HCT116 (cell line): ENCODE measurements around the gene USF1.

Experiments
- CEBPB ChIP-seq: IDR thresholded peaks from 2 replicates; pipeline ENCODE4 v1.6.1; 2012; ENCODE audit warnings: low read depth
- EZH2phosphoT487 ChIP-seq: fragments of 200-600 bp; IDR thresholded peaks from 2 replicates; pipeline ENCODE4 v1.6.1; 2018; ENCODE audit warnings: antibody characterized with exemption, borderline replicate concordance
- POLR2A ChIP-seq: IDR thresholded peaks from 2 replicates; pipeline ENCODE4 v1.7.0; 2011; ENCODE audit warnings: borderline replicate concordance; ENCODE audit not compliant: insufficient read depth, insufficient read length; ENCODE audit errors: extremely low read depth
- POLR2AphosphoS5 ChIP-seq: IDR thresholded peaks from 2 replicates; pipeline ENCODE4 v1.6.1; 2011; ENCODE audit warnings: mild to moderate bottlenecking, low read depth, low read length, moderate library complexity
- SIN3A ChIP-seq: IDR thresholded peaks from 2 replicates; pipeline ENCODE4 v1.6.1; 2012; ENCODE audit warnings: low read depth
- TF ChIP-seq, protein P1 (sequence below), 3 experiments: fragments of 200-600 bp in 1 of 3; sonication (generic) in 1 of 3; IDR thresholded peaks in 2 of 3; conservative IDR thresholded peaks in 1 of 3; 2 replicates each; pipeline ENCODE4 v1.5.1; 2012 to 2017; ENCODE audit warnings: low read depth in 2 of 3, low read length in 2 of 3, antibody characterized with exemption in 1 of 3, borderline replicate concordance in 1 of 3, control low read depth in 1 of 3, mild to moderate bottlenecking in 1 of 3, mixed read lengths in 1 of 3, mixed run types in 1 of 3, moderate library complexity in 1 of 3; ENCODE audit not compliant: insufficient read depth in 1 of 3
- TF ChIP-seq, protein P2 (sequence below): IDR thresholded peaks from 2 replicates; pipeline ENCODE4 v1.6.1; 2012; ENCODE audit warnings: low read depth

- no peak for TF ChIP-seq CEBPB
- TF ChIP-seq EZH2phosphoT487, result no peak
- TF ChIP-seq, protein P1, sequence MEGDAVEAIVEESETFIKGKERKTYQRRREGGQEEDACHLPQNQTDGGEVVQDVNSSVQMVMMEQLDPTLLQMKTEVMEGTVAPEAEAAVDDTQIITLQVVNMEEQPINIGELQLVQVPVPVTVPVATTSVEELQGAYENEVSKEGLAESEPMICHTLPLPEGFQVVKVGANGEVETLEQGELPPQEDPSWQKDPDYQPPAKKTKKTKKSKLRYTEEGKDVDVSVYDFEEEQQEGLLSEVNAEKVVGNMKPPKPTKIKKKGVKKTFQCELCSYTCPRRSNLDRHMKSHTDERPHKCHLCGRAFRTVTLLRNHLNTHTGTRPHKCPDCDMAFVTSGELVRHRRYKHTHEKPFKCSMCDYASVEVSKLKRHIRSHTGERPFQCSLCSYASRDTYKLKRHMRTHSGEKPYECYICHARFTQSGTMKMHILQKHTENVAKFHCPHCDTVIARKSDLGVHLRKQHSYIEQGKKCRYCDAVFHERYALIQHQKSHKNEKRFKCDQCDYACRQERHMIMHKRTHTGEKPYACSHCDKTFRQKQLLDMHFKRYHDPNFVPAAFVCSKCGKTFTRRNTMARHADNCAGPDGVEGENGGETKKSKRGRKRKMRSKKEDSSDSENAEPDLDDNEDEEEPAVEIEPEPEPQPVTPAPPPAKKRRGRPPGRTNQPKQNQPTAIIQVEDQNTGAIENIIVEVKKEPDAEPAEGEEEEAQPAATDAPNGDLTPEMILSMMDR (IDR thresholded peaks at IDR 0.05 in 2 of 3, conservative IDR thresholded peaks at IDR 0.05 in 1 of 3; ENCODE audit: borderline replicate concordance in 1 of 3, insufficient read depth in 1 of 3, low read depth in 2 of 3, low read length in 2 of 3), result no peak
- no peak for TF ChIP-seq SIN3A
- no peak for TF ChIP-seq POLR2A
- no peak for TF ChIP-seq POLR2AphosphoS5
- TF ChIP-seq, protein P2, sequence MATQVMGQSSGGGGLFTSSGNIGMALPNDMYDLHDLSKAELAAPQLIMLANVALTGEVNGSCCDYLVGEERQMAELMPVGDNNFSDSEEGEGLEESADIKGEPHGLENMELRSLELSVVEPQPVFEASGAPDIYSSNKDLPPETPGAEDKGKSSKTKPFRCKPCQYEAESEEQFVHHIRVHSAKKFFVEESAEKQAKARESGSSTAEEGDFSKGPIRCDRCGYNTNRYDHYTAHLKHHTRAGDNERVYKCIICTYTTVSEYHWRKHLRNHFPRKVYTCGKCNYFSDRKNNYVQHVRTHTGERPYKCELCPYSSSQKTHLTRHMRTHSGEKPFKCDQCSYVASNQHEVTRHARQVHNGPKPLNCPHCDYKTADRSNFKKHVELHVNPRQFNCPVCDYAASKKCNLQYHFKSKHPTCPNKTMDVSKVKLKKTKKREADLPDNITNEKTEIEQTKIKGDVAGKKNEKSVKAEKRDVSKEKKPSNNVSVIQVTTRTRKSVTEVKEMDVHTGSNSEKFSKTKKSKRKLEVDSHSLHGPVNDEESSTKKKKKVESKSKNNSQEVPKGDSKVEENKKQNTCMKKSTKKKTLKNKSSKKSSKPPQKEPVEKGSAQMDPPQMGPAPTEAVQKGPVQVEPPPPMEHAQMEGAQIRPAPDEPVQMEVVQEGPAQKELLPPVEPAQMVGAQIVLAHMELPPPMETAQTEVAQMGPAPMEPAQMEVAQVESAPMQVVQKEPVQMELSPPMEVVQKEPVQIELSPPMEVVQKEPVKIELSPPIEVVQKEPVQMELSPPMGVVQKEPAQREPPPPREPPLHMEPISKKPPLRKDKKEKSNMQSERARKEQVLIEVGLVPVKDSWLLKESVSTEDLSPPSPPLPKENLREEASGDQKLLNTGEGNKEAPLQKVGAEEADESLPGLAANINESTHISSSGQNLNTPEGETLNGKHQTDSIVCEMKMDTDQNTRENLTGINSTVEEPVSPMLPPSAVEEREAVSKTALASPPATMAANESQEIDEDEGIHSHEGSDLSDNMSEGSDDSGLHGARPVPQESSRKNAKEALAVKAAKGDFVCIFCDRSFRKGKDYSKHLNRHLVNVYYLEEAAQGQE, result no peak
These were observed 40.7 kb upstream of the USF1 start for GRCh38 chr1:161086457-161086856.
